D341Med (cell line): ENCODE data around the gene RASSF8.

ENCODE experiments used
- DNase-seq: peaks from one replicate; pipeline ENCODE4 v3.0.0; 2012; ENCODE audit warnings: low spot score

RASSF8 gene

GRCh38 chr12:25962932-25963525 is 4.5 kb downstream of the RASSF8 start:
- DNase-seq = no peak

- no peak for DNase-seq
These were observed 7.2 kb downstream of the RASSF8 start for GRCh38 chr12:25965682-25966081.

- DNase-seq = no peak
These were observed 11.6 kb downstream of the RASSF8 start for GRCh38 chr12:25970082-25970481.

GRCh38 chr12:25970916-25971653 is 12.6 kb downstream of the RASSF8 start:
- DNase-seq = no peak

- no peak for DNase-seq
These were observed 13.2 kb downstream of the RASSF8 start for GRCh38 chr12:25971654-25972041.

- no peak for DNase-seq
These were observed 14.3 kb downstream of the RASSF8 start for GRCh38 chr12:25972783-25973182.

- DNase-seq = no peak
These were observed 16.7 kb downstream of the RASSF8 start for GRCh38 chr12:25975179-25975578.

GRCh38 chr12:25975682-25976081 is 17.2 kb downstream of the RASSF8 start:
- no peak for DNase-seq

- DNase-seq = no peak
These were observed 17.8 kb downstream of the RASSF8 start for GRCh38 chr12:25976289-25976688.

- DNase-seq = no peak
These were observed 18.6 kb downstream of the RASSF8 start for GRCh38 chr12:25977047-25977446.

GRCh38 chr12:25979059-25979458 is 20.6 kb downstream of the RASSF8 start:
- DNase-seq = no peak

- no peak for DNase-seq
These were observed 21.1 kb downstream of the RASSF8 start for GRCh38 chr12:25979563-25979962.

GRCh38 chr12:25980035-25980434 is 21.6 kb downstream of the RASSF8 start:
- no peak for DNase-seq

GRCh38 chr12:25981597-25981996 is 23.1 kb downstream of the RASSF8 start:
- no peak for DNase-seq

GRCh38 chr12:25982416-25982815 is 23.9 kb downstream of the RASSF8 start:
- no peak for DNase-seq

GRCh38 chr12:25983625-25984024 is 25.1 kb downstream of the RASSF8 start:
- no peak for DNase-seq

- DNase-seq = no peak
These were observed 26.3 kb downstream of the RASSF8 start for GRCh38 chr12:25984759-25985158.

- peak; percentile 66 for DNase-seq
These were observed 27.1 kb downstream of the RASSF8 start for GRCh38 chr12:25985316-25986175.

- no peak for DNase-seq
These were observed 27.7 kb downstream of the RASSF8 start for GRCh38 chr12:25986180-25986579.

- no peak for DNase-seq
These were observed 30.0 kb downstream of the RASSF8 start for GRCh38 chr12:25988505-25988904.

- DNase-seq = no peak
These were observed 32.0 kb downstream of the RASSF8 start for GRCh38 chr12:25990495-25990894.

- DNase-seq = no peak
These were observed 33.7 kb downstream of the RASSF8 start for GRCh38 chr12:25992026-25992782.
